Vagina (tissue), 2 donors: ENCODE measurements around the gene TOX3.

Source experiments
- POLR2A ChIP-seq, 2 donors: fragments of 450-650 bp; IDR thresholded peaks; one replicate each; pipeline ENCODE4 v1.6.1; 2017; ENCODE audit warnings: antibody characterized with exemption in 2 of 2, mild to moderate bottlenecking in 2 of 2, moderate library complexity in 2 of 2
- POLR2AphosphoS5 ChIP-seq, 2 donors: sonication (generic); formaldehyde crosslinking; IDR thresholded peaks; one replicate each; pipeline ENCODE4 v1.9.0; 2017; ENCODE audit warnings: antibody characterized with exemption in 2 of 2, mild to moderate bottlenecking in 2 of 2, low read depth in 1 of 2; ENCODE audit not compliant: insufficient read depth in 1 of 2
- TF ChIP-seq, protein P1 (sequence below), 3 experiments: fragments of 450-650 bp in 2 of 3; fragments of 200-600 bp in 1 of 3; sonication (generic) in 1 of 3; IDR thresholded peaks; one replicate each; pipeline ENCODE4 v1.5.1; 2017 to 2019; ENCODE audit warnings: antibody characterized with exemption in 3 of 3, mild to moderate bottlenecking in 2 of 3, moderate library complexity in 2 of 3

- TF ChIP-seq, protein P1, sequence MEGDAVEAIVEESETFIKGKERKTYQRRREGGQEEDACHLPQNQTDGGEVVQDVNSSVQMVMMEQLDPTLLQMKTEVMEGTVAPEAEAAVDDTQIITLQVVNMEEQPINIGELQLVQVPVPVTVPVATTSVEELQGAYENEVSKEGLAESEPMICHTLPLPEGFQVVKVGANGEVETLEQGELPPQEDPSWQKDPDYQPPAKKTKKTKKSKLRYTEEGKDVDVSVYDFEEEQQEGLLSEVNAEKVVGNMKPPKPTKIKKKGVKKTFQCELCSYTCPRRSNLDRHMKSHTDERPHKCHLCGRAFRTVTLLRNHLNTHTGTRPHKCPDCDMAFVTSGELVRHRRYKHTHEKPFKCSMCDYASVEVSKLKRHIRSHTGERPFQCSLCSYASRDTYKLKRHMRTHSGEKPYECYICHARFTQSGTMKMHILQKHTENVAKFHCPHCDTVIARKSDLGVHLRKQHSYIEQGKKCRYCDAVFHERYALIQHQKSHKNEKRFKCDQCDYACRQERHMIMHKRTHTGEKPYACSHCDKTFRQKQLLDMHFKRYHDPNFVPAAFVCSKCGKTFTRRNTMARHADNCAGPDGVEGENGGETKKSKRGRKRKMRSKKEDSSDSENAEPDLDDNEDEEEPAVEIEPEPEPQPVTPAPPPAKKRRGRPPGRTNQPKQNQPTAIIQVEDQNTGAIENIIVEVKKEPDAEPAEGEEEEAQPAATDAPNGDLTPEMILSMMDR (IDR thresholded peaks at IDR 0.05) = no peak
- no peak for TF ChIP-seq POLR2A (IDR thresholded peaks at IDR 0.05)
- no peak for TF ChIP-seq POLR2AphosphoS5 (IDR thresholded peaks at IDR 0.05; ENCODE audit: insufficient read depth in 1 of 2, low read depth in 1 of 2)
These were observed 31.8 kb downstream of the TOX3 start for GRCh38 chr16:52515068-52515671.
